KMS-11 (cell line): ENCODE results near the gene ACSL6.
"Not testable (repeated sequence)": the region's sequence is repeated elsewhere in the genome, so short reads cannot be mapped to it uniquely, and the experiment has no call there.

Experiments used
- H2AFZ ChIP-seq: fragments of 200-600 bp; sonication (generic); 2 replicates; pipeline ENCODE4 v1.6.1; 2016; ENCODE audit warnings: antibody characterized with exemption, mixed run types, low read depth
- H3K27ac ChIP-seq: fragments of 200-600 bp; sonication (generic); 2 replicates; pipeline ENCODE4 v1.6.1; 2016; ENCODE audit warnings: mild to moderate bottlenecking, mixed run types
- H3K27me3 ChIP-seq: fragments of 200-600 bp; sonication (generic); 2 replicates; pipeline ENCODE4 v1.6.1; 2017; ENCODE audit warnings: mild to moderate bottlenecking, low read depth, mixed run types, moderate library complexity; ENCODE audit not compliant: insufficient read depth
- H3K36me3 ChIP-seq: fragments of 200-600 bp; sonication (generic); 2 replicates; pipeline ENCODE4 v1.6.1; 2017; ENCODE audit warnings: mild to moderate bottlenecking, mixed run types; ENCODE audit not compliant: insufficient read depth
- H3K4me1 ChIP-seq: fragments of 200-600 bp; sonication (generic); 2 replicates; pipeline ENCODE4 v1.6.1; 2016; ENCODE audit warnings: mild to moderate bottlenecking, low read depth, mixed run types; ENCODE audit not compliant: poor library complexity, severe bottlenecking
- H3K4me2 ChIP-seq: fragments of 200-600 bp; sonication (generic); 2 replicates; pipeline ENCODE4 v1.7.0; 2016; ENCODE audit warnings: mild to moderate bottlenecking, mixed run types
- H3K4me3 ChIP-seq: fragments of 200-600 bp; sonication (generic); IDR thresholded peaks from 2 replicates; pipeline ENCODE4 v1.6.1; 2017; ENCODE audit warnings: low read depth, low read length, mixed read lengths; ENCODE audit not compliant: insufficient read depth
- H3K79me2 ChIP-seq: fragments of 200-600 bp; sonication (generic); 2 replicates; pipeline ENCODE4 v1.6.1; 2016; ENCODE audit warnings: low read depth, mixed run types; ENCODE audit not compliant: insufficient read depth
- H3K9ac ChIP-seq: fragments of 200-600 bp; sonication (generic); 2 replicates; pipeline ENCODE4 v1.6.1; 2016; ENCODE audit warnings: mild to moderate bottlenecking, mixed run types
- H4K20me1 ChIP-seq: fragments of 200-600 bp; sonication (generic); 2 replicates; pipeline ENCODE4 v1.6.1; 2016; ENCODE audit warnings: mild to moderate bottlenecking, mixed run types; ENCODE audit not compliant: insufficient read depth
- CTCF ChIP-seq: fragments of 200-600 bp; sonication (generic); conservative IDR thresholded peaks from 2 replicates; pipeline ENCODE4 v1.6.1; 2017; ENCODE audit warnings: low read depth, mild to moderate bottlenecking, antibody characterized with exemption, low read length, moderate library complexity, mixed read lengths

Gene ACSL6

GRCh38 chr5:131913603-131914002 lies 97.9 kb downstream of the ACSL6 start:
- TF ChIP-seq CTCF, result no peak
- Histone ChIP-seq H3K27ac (no peak overlapping the region), H4K20me1 (no peaks in the 10 kb centered on the region), H3K36me3 (no peaks in the 10 kb centered on the region), H3K9ac (no peak overlapping the region), H3K4me3 (no peak overlapping the region), H3K4me1 (no peaks in the 10 kb centered on the region), H3K4me2 (no peak overlapping the region), H3K79me2 (no peaks in the 10 kb centered on the region), H2AFZ (no peak overlapping the region), H3K27me3 (no peaks in the 10 kb centered on the region)

- Histone ChIP-seq H3K36me3 (no peaks in the 10 kb centered on the region), H3K27me3 (no peaks in the 10 kb centered on the region), H3K27ac (no peak overlapping the region), H3K9ac (no peak overlapping the region), H3K79me2 (no peaks in the 10 kb centered on the region), H4K20me1 (no peaks in the 10 kb centered on the region), H3K4me3 (no peak overlapping the region), H2AFZ (no peak overlapping the region), H3K4me1 (no peaks in the 10 kb centered on the region), H3K4me2 (no peak overlapping the region)
- no peak for TF ChIP-seq CTCF
These were observed 104.8 kb downstream of the ACSL6 start for GRCh38 chr5:131906668-131907067.

- H3K79me2 ChIP-seq, H3K9ac ChIP-seq, H4K20me1 ChIP-seq, H3K4me3 ChIP-seq, H3K27ac ChIP-seq, H3K4me2 ChIP-seq, H3K4me1 ChIP-seq, H3K36me3 ChIP-seq, H2AFZ ChIP-seq, H3K27me3 ChIP-seq: not testable (repeated sequence)
These were observed 109.2 kb downstream of the ACSL6 start for GRCh38 chr5:131902266-131902665.
